RWPE2 (cell line): ENCODE data around the gene CNIH3.

Experiments
- ATAC-seq: fragments of 200-7000 bp; cut with Tn5 transposase; 3 replicates; pipeline ENCODE4 v1.9.1; 2021; ENCODE audit warnings: low read depth
- DNase-seq: peaks from one replicate; pipeline ENCODE4 v3.0.0-alpha.2; 2020; ENCODE audit warnings: low spot score
- H3K27ac ChIP-seq: fragments of 450-650 bp; 2 replicates; pipeline ENCODE4 v1.5.1; 2017; ENCODE audit warnings: mild to moderate bottlenecking; ENCODE audit not compliant: poor library complexity, severe bottlenecking
- H3K27me3 ChIP-seq: fragments of 250-450 bp; sonication (Bioruptor Pico); 2 replicates; pipeline ENCODE4 v1.5.1; 2021; ENCODE audit warnings: mild to moderate bottlenecking, moderate library complexity; ENCODE audit not compliant: insufficient read depth, poor library complexity, severe bottlenecking
- H3K36me3 ChIP-seq: fragments of 250-450 bp; sonication (Bioruptor Pico); 2 replicates; pipeline ENCODE4 v1.5.1; 2020; ENCODE audit warnings: low read depth, mild to moderate bottlenecking, moderate library complexity
- H3K4me1 ChIP-seq: fragments of 250-450 bp; sonication (Bioruptor Pico); 2 replicates; pipeline ENCODE4 v1.5.1; 2021; ENCODE audit warnings: mild to moderate bottlenecking, moderate library complexity; ENCODE audit not compliant: insufficient read depth, poor library complexity, severe bottlenecking
- H3K4me3 ChIP-seq: fragments of 250-450 bp; sonication (Bioruptor Pico); 2 replicates; pipeline ENCODE4 v1.5.1; 2021; ENCODE audit warnings: mild to moderate bottlenecking, moderate library complexity; ENCODE audit not compliant: severe bottlenecking
- H3K9me3 ChIP-seq: fragments of 250-450 bp; sonication (Bioruptor Pico); 2 replicates; pipeline ENCODE4 v1.5.1; 2021; ENCODE audit warnings: mild to moderate bottlenecking, moderate library complexity; ENCODE audit not compliant: severe bottlenecking
- TF ChIP-seq, protein P1 (sequence below): fragments of 450-650 bp; IDR thresholded peaks from one replicate; pipeline ENCODE4 v1.5.1; 2017; ENCODE audit warnings: mild to moderate bottlenecking, moderate library complexity; ENCODE audit not compliant: poor library complexity, severe bottlenecking

Gene CNIH3

GRCh38 chr1:224589006-224589405, 27.1 kb upstream of the CNIH3 start:
- Histone ChIP-seq H3K4me3 (no peak overlapping the region), H3K4me1 (no peaks in the 10 kb centered on the region), H3K36me3 (no peaks in the 10 kb centered on the region), H3K27ac (no peak overlapping the region), H3K27me3 (no peaks in the 10 kb centered on the region), H3K9me3 (no peaks in the 10 kb centered on the region)
- DNase-seq (no peak), ATAC-seq (no peak)
- TF ChIP-seq, protein P1, sequence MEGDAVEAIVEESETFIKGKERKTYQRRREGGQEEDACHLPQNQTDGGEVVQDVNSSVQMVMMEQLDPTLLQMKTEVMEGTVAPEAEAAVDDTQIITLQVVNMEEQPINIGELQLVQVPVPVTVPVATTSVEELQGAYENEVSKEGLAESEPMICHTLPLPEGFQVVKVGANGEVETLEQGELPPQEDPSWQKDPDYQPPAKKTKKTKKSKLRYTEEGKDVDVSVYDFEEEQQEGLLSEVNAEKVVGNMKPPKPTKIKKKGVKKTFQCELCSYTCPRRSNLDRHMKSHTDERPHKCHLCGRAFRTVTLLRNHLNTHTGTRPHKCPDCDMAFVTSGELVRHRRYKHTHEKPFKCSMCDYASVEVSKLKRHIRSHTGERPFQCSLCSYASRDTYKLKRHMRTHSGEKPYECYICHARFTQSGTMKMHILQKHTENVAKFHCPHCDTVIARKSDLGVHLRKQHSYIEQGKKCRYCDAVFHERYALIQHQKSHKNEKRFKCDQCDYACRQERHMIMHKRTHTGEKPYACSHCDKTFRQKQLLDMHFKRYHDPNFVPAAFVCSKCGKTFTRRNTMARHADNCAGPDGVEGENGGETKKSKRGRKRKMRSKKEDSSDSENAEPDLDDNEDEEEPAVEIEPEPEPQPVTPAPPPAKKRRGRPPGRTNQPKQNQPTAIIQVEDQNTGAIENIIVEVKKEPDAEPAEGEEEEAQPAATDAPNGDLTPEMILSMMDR = no peak

DNA sequence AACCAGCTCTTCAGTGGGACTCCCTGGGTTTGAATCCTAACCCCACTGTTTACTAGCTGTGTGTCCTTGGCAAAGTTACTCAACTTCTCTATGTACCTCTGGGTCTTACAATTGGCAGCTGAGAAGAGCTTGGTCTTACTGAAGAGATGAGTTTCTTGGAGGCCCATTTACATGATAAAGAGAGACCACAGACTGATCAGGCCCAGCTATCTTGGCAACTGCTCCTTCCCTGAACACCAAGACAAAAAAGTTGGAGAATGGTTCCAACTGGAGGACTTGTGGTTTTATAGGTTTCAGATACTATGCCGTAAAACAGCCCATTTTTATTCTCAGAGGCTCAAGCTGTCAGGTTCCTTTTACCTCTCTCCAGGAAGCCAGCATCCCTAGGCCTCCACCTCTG, 24.8 kb upstream of the CNIH3 start:
- H3K9me3 ChIP-seq = no peaks in the 10 kb centered on the region
- TF ChIP-seq, protein P1 = no peak
- no peaks in the 10 kb centered on the region for H3K36me3 ChIP-seq
- no peak for ATAC-seq
- no peak overlapping the region for H3K4me3 ChIP-seq
- H3K27me3 ChIP-seq = no peaks in the 10 kb centered on the region
- DNase-seq = no peak
- no peaks in the 10 kb centered on the region for H3K4me1 ChIP-seq
- no peak overlapping the region for H3K27ac ChIP-seq

DNA sequence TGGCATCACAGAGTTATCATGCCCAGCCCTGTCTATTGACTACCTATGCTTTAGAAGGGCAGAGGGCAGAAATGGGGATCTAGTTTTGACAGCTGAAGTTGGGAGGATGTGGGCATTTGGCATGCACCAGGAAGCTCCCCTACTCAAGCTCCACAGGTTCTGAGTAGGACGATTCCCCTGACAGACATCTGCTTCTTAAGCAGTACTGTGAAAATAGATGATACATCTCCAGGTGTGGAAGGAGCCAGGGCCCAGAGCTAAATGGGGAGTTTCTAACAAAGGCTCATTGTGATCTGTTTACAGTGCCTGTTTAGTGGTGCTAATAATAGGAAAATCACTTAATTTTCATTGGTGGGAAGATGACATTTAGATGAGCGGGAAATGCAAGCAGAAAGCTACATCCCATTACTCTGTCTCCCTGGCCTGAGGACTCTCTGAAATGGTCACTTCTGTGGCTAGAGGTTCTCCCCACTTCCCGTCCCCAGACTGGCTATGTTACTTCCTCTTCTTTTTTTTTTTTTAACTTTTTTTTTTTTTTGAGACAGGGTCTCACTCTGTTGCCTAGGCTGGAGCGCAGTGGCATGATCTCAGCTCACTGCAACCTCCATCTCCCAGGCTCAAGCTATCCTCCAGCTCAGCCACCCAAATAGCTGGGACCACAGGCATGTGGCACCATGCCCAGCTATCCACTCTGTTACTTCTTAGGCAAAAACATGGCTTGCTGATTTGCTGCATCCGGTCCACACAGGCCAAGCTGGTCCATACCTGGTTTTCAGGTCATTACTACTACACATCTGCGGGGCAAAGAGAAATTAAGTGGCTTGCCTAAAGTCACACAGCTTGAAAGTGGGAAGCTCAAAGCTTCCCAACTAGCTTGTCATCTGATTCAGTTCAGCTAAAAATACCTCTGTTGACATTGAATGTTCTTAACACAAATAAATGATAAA, 23.2 kb upstream of the CNIH3 start:
- Histone ChIP-seq H3K36me3 (no peaks in the 10 kb centered on the region), H3K4me1 (no peaks in the 10 kb centered on the region), H3K4me3 (no peak overlapping the region), H3K9me3 (no peaks in the 10 kb centered on the region), H3K27ac (no peak overlapping the region), H3K27me3 (no peaks in the 10 kb centered on the region)
- ATAC-seq (peak; percentile 53; the same call in 1 of the 3 replicates), DNase-seq (no peak)
- TF ChIP-seq, protein P1 = no peak

DNA sequence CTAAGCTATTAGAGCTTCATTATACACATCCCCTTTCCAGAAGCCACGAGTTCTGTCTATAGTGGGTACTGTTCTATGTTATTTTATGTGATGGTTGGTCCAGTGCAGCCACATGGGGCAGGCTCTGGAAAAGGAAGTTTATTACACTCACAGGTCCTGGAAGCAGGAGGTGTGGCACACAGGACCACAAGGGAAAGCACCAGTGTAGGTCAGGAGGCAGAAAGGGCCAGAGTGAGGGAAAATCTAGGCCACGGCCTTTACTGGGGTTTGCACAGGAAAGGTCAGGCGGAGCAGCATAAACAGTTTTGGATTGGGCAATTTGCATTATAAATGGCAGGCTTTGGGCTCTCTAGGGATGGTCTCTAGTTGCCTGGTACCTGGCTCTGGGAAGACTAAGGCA, 21.8 kb upstream of the CNIH3 start:
- no peak overlapping the region for H3K27ac ChIP-seq
- no peak overlapping the region for H3K4me3 ChIP-seq
- H3K4me1 ChIP-seq = no peaks in the 10 kb centered on the region
- TF ChIP-seq, protein P1 = no peak
- DNase-seq (no peak), ATAC-seq (no peak)
- no peaks in the 10 kb centered on the region for H3K36me3 ChIP-seq
- no peaks in the 10 kb centered on the region for H3K27me3 ChIP-seq
- no peaks in the 10 kb centered on the region for H3K9me3 ChIP-seq

GRCh38 chr1:224594851-224595250, 21.3 kb upstream of the CNIH3 start:
- no peak overlapping the region for H3K4me3 ChIP-seq
- H3K27ac ChIP-seq = no peak overlapping the region
- H3K36me3 ChIP-seq = no peaks in the 10 kb centered on the region
- no peaks in the 10 kb centered on the region for H3K4me1 ChIP-seq
- H3K27me3 ChIP-seq = no peaks in the 10 kb centered on the region
- DNase-seq (no peak), ATAC-seq (no peak)
- H3K9me3 ChIP-seq = no peaks in the 10 kb centered on the region
- TF ChIP-seq, protein P1 = no peak
